K562 (cell line): ENCODE data around the gene ELOVL2. TPM values are rescaled to one million over a fixed set of nuclear protein-coding genes. Genes with fewer than 3 reads are reported as not detected.

Source experiments
- CHD2 ChIP-seq: IDR thresholded peaks from 2 replicates; pipeline ENCODE4 v1.6.1; 2011; ENCODE audit warnings: low read depth, low read length
- CSDE1 ChIP-seq, 2 experiments: fragments of 450-650 bp; IDR thresholded peaks; 2 replicates each; pipeline ENCODE4 v1.6.1; 2016; ENCODE audit warnings: mild to moderate bottlenecking in 1 of 2
- HNRNPUL1 ChIP-seq: fragments of 200-400 bp; formaldehyde crosslinking; IDR thresholded peaks from 2 replicates; pipeline ENCODE4 v1.6.1; 2017; ENCODE audit warnings: low read length
- KAT2B ChIP-seq: IDR thresholded peaks from one replicate; pipeline ENCODE4 v1.6.1; 2012; ENCODE audit warnings: low read depth, mild to moderate bottlenecking, control low read depth, inconsistent platforms, low read length, moderate library complexity
- MAFK ChIP-seq: IDR thresholded peaks from 2 replicates; pipeline ENCODE4 v1.6.1; 2011; ENCODE audit warnings: low read length, improper control_type of control experiment
- RAD51 ChIP-seq: fragments of 450-650 bp; IDR thresholded peaks from 2 replicates; pipeline ENCODE4 v1.7.1; 2016; ENCODE audit warnings: low read depth, mild to moderate bottlenecking, borderline replicate concordance
- ZFP36 ChIP-seq: fragments of 150-350 bp; IDR thresholded peaks from 2 replicates; pipeline ENCODE4 v1.6.1; 2018; ENCODE audit warnings: low read length, low read depth; ENCODE audit not compliant: partially characterized antibody
- ZFX ChIP-seq: sonication (generic); formaldehyde crosslinking; IDR thresholded peaks from 2 replicates; pipeline ENCODE4 v1.8.0; 2022; ENCODE audit warnings: mild to moderate bottlenecking, missing genetic modification reagents, moderate library complexity
- polyA plus RNA-seq, 8 experiments: library from polyadenylated mRNA; depleted of rRNA in 4 of 8; stranded (reverse) in 5 of 8; unstranded in 3 of 8; fragments of >200 nt; fragmentation: Nextera tagmentation in 2 of 8; fragmentation: Illumina TruSeq in 1 of 8; extraction: Ambion mirVana in 2 of 8; extraction: Trizol in 1 of 8; gene quantifications; 2 replicates each; pipeline versions ENCODE4 v1.2.1 to v1.2.3, GENCODE V29; 2011 to 2014; ENCODE audit warnings: inconsistent platforms in 1 of 8, missing spikeins in 1 of 8
- total RNA-seq, 7 experiments: library from RNA; depleted of rRNA in 6 of 7; stranded (reverse); fragments of >200 nt in 6 of 7; fragmentation: Illumina TruSeq in 2 of 7; extraction: Trizol in 2 of 7; gene quantifications; 2 replicates each; pipeline versions ENCODE4 v1.2.1 to v1.2.3, GENCODE V29; 2011 to 2021; ENCODE audit warnings: low replicate concordance in 1 of 7
- TF ChIP-seq, protein P1 (sequence below), 2 experiments: fragments of 450-650 bp; formaldehyde crosslinking in 1 of 2; IDR thresholded peaks; 2 replicates each; pipeline versions ENCODE4 v1.4.0 to v1.6.1; 2014 to 2020; ENCODE audit warnings: mild to moderate bottlenecking in 2 of 2, borderline replicate concordance in 1 of 2, low read depth in 1 of 2
- TF ChIP-seq, protein P2 (sequence below): fragments of 250-450 bp; sonication (Bioruptor Pico); IDR thresholded peaks from 2 replicates; pipeline ENCODE4 v1.6.1; 2021; ENCODE audit warnings: mild to moderate bottlenecking
- TF ChIP-seq, protein P3 (sequence below), 3 experiments: IDR thresholded peaks in 2 of 3; conservative IDR thresholded peaks in 1 of 3; 2 replicates each; pipeline ENCODE4 v1.5.1; 2011 to 2012; ENCODE audit warnings: low read length in 3 of 3, mild to moderate bottlenecking in 3 of 3, control low read depth in 2 of 3, improper control_type of control experiment in 1 of 3, inconsistent platforms in 1 of 3, low read depth in 1 of 3, mixed read lengths in 1 of 3, moderate library complexity in 1 of 3; ENCODE audit not compliant: insufficient read depth in 2 of 3
- TF ChIP-seq, protein P4 (sequence below): sonication (generic); formaldehyde crosslinking; IDR thresholded peaks from 2 replicates; pipeline ENCODE4 v1.8.0; 2022; ENCODE audit warnings: mild to moderate bottlenecking, missing genetic modification reagents
- TF ChIP-seq, protein P5 (sequence below): fragments of 150-350 bp; IDR thresholded peaks from 2 replicates; pipeline ENCODE4 v1.6.1; 2014; ENCODE audit warnings: low read depth, mild to moderate bottlenecking, low read length, borderline replicate concordance

Gene ELOVL2
- total and polyA plus RNA-seq, 9 of the 15 experiments (the other 6 are each of a cell fraction or from before 2014, with no cell fraction given), result 0.05 to 0.96 (median 0.31) TPM

DNA sequence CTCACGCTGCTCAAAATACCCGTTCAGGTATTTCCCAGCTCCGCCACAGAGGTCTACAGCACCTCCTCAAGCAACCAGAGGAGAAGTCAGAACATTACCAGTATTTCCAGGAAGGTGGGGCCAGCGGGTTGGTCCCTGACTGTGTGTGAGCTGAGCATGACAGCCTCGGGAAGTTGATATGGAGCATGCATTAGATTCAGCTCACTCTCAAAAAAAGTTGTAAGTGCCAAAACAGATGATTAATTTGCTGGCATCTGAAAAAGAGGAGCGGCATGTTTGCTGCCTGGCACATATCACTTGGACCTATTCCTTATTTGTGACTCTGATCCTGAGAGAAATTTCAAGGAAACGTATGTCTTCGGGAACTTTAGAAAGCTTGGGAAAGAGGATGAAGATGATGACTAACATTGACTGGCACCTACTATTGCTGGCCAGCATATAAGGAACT is 32.3 kb downstream of the ELOVL2 start (continued):
- TF ChIP-seq, protein P1, sequence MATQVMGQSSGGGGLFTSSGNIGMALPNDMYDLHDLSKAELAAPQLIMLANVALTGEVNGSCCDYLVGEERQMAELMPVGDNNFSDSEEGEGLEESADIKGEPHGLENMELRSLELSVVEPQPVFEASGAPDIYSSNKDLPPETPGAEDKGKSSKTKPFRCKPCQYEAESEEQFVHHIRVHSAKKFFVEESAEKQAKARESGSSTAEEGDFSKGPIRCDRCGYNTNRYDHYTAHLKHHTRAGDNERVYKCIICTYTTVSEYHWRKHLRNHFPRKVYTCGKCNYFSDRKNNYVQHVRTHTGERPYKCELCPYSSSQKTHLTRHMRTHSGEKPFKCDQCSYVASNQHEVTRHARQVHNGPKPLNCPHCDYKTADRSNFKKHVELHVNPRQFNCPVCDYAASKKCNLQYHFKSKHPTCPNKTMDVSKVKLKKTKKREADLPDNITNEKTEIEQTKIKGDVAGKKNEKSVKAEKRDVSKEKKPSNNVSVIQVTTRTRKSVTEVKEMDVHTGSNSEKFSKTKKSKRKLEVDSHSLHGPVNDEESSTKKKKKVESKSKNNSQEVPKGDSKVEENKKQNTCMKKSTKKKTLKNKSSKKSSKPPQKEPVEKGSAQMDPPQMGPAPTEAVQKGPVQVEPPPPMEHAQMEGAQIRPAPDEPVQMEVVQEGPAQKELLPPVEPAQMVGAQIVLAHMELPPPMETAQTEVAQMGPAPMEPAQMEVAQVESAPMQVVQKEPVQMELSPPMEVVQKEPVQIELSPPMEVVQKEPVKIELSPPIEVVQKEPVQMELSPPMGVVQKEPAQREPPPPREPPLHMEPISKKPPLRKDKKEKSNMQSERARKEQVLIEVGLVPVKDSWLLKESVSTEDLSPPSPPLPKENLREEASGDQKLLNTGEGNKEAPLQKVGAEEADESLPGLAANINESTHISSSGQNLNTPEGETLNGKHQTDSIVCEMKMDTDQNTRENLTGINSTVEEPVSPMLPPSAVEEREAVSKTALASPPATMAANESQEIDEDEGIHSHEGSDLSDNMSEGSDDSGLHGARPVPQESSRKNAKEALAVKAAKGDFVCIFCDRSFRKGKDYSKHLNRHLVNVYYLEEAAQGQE (IDR thresholded peaks at IDR 0.05; ENCODE audit: borderline replicate concordance), result peak; percentile 14; the same call in 1 of the 2 replicates
- TF ChIP-seq, protein P1 (CRISPR knock-in tag; IDR thresholded peaks at IDR 0.05; ENCODE audit: low read depth), result no peak
- TF ChIP-seq CHD2 (no peak), KAT2B (no peak), MAFK (no peak), HNRNPUL1 (no peak), ZFP36 (peak; percentile 18), CSDE1 (IDR thresholded peaks at IDR 0.05) (no peak), ZFX (CRISPR knock-in tag) (no peak), RAD51 (no peak)
- TF ChIP-seq, protein P2, sequence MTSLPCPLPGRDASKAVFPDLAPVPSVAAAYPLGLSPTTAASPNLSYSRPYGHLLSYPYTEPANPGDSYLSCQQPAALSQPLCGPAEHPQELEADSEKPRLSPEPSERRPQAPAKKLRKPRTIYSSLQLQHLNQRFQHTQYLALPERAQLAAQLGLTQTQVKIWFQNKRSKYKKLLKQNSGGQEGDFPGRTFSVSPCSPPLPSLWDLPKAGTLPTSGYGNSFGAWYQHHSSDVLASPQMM (CRISPR knock-in tag), result no peak
- TF ChIP-seq, protein P3, sequence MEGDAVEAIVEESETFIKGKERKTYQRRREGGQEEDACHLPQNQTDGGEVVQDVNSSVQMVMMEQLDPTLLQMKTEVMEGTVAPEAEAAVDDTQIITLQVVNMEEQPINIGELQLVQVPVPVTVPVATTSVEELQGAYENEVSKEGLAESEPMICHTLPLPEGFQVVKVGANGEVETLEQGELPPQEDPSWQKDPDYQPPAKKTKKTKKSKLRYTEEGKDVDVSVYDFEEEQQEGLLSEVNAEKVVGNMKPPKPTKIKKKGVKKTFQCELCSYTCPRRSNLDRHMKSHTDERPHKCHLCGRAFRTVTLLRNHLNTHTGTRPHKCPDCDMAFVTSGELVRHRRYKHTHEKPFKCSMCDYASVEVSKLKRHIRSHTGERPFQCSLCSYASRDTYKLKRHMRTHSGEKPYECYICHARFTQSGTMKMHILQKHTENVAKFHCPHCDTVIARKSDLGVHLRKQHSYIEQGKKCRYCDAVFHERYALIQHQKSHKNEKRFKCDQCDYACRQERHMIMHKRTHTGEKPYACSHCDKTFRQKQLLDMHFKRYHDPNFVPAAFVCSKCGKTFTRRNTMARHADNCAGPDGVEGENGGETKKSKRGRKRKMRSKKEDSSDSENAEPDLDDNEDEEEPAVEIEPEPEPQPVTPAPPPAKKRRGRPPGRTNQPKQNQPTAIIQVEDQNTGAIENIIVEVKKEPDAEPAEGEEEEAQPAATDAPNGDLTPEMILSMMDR (IDR thresholded peaks at IDR 0.05 in 2 of 3, conservative IDR thresholded peaks at IDR 0.05 in 1 of 3; ENCODE audit: insufficient read depth in 2 of 3, low read depth in 1 of 3, low read length in 3 of 3), result peak; percentile 33 to 57 (median 36); a peak in 4 of 6 replicates
- TF ChIP-seq, protein P4, sequence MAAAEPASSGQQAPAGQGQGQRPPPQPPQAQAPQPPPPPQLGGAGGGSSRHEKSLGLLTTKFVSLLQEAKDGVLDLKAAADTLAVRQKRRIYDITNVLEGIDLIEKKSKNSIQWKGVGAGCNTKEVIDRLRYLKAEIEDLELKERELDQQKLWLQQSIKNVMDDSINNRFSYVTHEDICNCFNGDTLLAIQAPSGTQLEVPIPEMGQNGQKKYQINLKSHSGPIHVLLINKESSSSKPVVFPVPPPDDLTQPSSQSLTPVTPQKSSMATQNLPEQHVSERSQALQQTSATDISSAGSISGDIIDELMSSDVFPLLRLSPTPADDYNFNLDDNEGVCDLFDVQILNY (CRISPR knock-in tag), result no peak
- TF ChIP-seq, protein P5, sequence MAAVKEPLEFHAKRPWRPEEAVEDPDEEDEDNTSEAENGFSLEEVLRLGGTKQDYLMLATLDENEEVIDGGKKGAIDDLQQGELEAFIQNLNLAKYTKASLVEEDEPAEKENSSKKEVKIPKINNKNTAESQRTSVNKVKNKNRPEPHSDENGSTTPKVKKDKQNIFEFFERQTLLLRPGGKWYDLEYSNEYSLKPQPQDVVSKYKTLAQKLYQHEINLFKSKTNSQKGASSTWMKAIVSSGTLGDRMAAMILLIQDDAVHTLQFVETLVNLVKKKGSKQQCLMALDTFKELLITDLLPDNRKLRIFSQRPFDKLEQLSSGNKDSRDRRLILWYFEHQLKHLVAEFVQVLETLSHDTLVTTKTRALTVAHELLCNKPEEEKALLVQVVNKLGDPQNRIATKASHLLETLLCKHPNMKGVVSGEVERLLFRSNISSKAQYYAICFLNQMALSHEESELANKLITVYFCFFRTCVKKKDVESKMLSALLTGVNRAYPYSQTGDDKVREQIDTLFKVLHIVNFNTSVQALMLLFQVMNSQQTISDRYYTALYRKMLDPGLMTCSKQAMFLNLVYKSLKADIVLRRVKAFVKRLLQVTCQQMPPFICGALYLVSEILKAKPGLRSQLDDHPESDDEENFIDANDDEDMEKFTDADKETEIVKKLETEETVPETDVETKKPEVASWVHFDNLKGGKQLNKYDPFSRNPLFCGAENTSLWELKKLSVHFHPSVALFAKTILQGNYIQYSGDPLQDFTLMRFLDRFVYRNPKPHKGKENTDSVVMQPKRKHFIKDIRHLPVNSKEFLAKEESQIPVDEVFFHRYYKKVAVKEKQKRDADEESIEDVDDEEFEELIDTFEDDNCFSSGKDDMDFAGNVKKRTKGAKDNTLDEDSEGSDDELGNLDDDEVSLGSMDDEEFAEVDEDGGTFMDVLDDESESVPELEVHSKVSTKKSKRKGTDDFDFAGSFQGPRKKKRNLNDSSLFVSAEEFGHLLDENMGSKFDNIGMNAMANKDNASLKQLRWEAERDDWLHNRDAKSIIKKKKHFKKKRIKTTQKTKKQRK, result no peak
